NCI-H2196 (cell line): ENCODE measurements around the gene C19orf67.
A peak's percentile ranks its signal among the peaks of the same experiment; 100 is the strongest.

Experiments
- DNase-seq: peaks from one replicate; lab custom pipeline; 2025; ENCODE audit not compliant: unreplicated experiment; lab: John Stamatoyannopoulos, UW

The C19orf67 gene

DNA sequence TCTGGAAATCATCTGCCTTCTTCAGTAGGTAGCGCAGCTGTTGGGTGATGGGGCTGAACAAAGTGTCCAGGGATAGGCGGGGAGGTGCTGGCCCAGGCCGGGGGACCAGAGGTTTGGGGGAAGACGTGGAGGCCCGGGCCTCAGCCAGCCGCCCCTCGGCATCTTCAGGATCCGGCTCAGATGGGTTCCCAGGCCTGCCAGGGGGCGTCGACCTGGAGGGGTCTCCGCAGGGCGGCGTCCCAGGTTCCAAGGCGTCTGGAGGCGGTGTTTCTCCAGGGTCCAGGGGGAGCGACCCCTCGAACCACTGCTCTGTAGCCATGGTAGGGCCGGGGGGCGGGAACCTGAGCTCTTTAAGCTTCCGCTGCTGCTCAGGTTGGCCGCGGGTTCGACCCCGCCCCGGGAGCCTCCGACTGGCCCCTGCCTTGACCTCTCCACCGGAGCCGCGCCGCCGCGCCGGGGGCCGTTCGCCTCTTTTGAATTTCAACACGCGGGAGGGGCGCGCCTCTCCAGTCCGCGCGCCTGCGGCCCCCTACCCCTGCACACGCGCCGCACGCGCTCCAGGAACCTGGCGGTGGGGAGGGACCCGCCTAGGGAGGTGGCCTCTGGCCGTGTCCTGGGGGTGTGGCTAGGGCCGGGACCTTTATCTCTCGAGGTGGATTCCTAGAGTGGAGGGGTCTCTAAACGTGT lies at the start of gene C19orf67:
Gene C19orf67, minus strand, starts transcription at position 475 of the 687 bp plus-strand sequence. Its CDS starts 156 bp downstream, at position 319.
- no peak for DNase-seq

DNA sequence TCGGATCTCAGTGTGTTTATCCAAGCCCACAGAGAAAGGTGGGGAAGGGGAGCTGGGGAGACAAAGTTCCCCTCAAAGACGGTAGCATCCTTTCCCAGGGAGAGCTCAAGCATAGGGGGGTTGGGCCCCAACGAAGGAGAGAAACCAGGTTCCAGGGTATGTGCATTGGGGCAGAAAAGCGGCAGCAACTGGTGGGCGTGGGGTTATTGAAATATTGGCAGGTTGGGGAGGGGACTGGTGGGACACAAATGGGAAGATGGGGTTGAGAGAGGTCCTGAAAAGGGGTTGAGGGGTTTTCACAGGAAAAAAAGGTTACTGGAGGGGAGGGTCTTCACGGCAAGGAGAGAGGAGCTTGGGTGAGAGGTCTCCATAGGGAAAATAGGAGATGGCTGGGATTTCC lies 49.8 kb upstream of the C19orf67 start:
- no peak for DNase-seq

DNA sequence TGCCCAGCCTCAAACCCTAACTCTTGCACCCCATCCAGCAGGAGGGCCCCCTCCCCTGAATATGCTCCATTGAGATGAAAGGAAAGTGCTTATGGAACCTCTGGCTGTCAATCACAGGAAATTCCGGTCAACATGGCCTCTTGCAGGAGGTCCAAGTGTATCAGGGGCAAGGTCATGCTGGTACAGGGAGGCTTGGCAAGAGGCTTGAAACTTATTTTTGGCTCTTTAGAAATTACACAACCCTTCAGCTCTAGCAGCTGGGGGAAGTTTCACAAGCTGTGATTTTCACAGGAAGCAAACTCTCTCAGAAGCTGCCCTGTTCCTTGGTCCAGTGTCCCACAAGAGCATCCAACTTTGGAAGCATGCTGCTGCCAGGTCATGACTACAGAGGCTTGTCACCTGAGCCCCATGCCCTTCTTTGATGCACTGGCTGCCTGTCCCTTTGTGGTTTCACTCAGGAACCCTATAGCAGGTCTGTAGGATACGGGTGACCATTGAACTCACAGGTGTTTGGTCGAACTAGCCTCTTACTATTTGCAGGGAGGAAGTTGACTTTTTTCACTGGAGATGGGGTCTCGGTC lies 42.4 kb upstream of the C19orf67 start:
- DNase-seq: no peak

DNA sequence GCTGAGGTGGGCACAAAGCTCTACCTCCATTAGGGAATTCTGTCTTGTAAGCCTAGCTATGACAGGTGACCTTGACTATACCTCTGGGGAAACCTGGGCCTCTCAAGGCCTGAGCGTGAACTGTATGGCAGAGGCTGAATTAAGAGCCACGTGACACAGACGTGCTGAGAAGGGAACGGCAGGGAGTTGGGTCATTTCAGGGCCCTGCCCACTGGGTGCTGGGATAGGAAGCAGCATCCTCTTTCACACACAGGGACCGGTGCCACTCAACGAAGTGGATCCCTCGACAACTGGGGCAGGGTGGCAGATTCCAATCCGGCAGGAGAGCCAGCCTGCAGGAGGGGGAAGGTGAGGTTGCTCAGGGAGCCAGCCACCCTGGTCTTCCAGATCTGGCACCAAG lies 41.6 kb upstream of the C19orf67 start:
- no peak for DNase-seq

DNA sequence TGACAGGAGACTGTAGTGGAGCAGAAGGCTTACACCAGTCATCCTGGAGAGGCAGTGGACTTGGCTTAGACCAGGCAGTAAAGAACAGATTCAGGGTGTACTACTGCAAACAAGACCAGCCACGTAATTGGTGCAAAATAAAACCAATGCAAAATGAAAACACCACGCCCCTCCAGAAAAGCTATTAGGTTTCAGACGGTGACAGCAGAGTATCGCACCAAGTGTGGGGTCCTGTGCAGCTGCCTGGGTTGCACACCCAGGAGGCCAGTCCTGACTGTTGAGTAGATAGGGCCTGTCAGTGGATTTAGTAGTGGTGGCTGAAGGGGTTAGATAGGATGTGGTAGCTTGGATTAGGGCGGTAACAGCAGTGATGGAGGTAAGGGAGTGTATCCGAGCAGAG lies 37.3 kb upstream of the C19orf67 start:
- no peak for DNase-seq

DNA sequence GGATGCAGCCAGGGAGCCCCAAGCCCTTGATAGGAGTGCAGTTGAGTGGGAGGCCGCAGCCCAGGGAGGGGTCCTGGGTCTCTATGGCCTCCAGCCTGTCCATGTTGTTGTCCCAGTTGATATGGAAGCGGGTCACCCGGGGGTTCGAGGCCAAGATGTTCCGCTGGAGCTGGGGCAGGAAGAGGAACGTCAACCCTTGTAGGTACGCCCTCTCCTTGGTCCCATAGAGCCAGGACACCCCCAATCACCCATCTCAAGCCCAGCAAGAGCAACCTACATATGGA lies 34.9 kb upstream of the C19orf67 start:
- no peak for DNase-seq

DNA sequence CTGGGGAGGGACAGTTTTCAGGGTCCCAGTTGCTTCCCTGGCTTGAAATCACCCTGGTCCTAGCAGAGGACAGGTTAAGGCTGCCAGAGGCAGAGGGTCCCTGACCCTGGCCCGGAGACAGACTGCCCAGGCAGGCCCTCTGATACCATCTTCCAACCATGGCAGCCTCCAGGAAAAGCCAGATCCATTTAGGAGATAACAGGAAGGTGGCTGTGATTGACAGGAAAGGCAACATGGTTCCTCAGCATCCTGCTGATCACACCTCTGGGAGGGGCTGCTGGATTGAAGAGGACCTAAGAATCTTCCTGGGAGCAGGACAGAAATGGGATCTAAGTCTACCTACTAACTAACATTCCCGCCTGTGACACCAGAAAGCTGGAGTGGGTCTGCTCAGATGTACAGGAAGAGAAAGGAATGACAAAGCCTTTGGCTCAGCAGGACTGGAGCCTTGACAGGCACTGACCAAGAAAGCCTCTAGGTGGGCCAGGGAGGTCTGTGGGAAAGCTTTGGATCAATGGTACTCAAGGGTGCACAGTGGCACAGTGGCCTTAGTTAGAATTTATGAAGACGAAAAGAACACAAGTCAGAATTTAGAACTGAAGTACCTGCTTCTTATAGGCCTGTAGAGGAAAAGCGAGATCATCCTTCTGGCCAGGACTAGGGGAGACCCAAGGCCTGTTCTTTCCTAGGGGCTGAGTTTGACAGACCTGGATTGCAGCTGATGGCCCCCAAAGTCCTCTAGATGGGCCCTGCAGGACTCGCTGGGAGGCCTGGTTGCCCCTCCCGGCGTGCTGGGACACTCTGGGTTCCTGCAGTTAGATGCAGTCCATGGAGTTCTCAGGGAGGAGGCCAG lies 34.3 kb upstream of the C19orf67 start:
- no peak for DNase-seq

DNA sequence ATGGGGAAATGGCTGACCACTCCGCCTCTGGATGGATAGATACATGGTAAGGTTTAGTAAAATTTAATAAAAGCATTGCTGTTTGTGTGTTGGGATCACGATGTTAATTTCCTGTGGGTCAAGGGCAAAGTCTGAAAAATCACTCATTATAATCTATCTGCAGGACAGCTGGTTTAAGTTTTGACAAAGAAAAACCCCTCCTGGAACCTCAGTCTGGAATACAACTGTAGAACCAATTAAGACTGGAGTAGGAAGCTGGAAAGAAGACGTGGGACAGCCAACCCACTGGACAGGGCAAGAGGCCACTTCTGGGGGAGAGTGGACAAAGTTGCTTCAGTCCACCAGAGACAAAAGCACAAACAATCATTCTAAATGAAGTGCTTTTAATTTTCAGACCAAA lies 33.6 kb upstream of the C19orf67 start:
- DNase-seq: no peak

DNA sequence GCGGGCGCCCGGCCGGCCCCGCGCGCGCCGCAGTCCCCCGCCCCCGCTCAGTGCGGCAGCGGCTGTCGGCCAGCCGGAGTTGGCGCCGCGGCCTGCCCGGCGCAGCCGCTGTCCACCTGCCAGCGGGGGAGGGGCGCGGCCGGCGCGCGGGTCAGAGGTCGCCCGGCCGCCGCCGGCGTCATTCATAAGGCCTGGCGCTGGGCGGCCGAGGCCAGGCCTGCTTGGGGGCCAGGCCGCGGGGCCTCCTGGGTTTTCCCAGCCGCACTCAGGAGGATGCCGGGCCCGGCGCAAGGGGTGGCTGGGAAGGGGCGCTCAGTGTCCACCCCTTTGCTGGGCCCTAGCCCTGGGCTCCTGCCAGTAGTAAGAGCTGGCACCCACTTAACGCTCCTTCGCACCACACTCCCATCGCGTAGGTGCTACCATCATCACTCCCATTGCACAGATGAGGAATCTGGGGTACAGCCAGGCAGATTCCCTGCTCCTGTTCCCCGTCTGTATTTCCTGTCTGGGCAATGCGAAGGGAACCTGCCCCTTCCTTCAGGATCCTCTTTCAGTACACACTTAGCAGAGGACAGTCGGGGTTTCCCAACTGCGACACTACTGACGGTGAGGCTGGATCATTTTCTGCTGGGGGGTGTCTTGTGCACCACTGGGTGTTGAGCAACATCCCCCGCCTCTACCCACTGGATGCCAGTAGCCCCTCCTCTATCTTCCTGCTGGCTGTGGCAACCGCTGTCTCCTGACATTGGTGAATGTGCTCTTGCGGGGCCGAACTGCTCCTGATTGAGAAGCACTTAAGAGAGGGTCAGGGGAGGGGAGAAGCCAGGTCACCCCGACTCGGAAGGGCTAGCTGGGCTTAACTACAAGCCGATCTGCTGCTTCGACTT lies 32.8 kb upstream of the C19orf67 start:
- DNase-seq: peak; percentile 78

DNA sequence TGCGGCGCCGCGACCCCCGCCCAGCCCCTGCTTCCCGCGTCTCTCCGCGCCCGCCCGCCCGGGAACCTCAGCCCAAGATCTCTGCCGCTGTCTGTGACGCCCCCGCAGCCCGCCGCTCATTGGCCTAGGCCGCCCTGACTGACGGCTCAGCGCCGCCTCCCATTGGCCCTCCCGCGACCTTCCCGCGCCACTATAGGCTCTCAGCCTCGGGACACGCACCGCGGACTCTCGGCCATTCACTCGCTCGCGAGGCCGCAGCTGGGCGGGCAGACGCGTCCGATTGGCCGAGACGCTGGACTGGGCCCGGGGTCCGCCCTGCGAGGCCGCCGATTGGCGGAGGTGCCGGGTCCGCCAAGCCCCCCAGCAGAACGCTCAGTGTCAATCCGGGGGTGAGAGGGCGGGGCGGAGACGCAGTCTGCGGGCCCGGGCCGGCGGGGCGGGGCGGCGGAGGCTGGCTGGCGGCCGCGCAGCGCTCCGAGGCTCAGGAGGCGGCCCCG lies 32.1 kb upstream of the C19orf67 start, which contains the start of gene PRKACA:
Gene PRKACA, minus strand, starts transcription at position 95 of the 497 bp plus-strand sequence. CDS start 215 bp downstream, outside the sequence.
- peak; percentile 98 for DNase-seq

DNA sequence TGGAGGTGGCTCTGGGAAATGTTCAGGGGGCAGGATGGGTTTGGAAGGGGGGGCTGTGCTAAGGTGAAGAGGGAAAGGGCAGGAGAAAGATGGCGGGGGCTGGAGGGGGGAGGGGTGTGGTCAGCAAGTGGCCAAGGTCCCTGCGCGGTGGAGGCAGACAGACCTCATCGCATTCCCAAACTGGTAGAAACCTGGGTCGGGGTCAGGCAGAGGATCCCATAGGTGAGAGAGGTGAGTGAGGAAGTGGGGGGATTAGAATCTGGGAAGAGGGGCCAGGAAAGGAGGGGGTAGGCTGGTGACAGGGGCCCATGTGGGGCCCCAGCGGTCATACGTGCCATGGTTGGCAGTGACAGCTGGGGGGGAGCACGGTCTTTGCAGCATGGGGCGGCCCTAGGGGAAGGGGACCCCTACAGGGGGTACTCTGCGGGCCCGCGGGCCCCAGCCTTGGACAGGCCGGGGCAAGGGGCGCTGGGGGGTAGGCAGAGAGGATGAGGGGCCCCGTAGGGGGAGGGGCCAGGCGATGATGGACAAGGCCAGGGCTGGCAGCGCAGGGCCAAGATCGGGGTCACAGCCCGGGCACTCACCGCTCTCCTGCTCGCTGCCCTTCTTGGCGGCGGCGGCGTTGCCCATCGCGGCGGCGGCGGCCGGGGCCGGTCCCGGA lies 31.5 kb upstream of the C19orf67 start:
- DNase-seq: no peak

DNA sequence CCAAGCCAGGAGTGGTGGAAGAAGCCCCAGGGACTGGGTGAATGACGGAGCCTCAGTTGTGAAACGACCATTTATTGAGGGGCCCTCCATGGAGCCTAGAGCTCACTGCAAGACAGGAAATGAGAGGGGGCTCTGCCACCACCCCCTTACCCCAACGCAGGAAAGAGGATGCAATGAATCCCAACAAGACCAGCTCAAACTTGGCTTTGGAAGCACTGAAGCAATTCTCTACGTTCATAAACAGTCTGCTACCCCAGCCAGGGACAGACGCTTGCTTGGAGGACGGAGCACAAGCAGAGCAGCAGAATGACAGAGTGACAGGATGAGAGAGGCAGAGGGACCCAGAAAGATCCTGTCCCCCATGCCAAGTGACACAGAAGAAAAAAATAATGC lies 30.9 kb upstream of the C19orf67 start:
- no peak for DNase-seq

DNA sequence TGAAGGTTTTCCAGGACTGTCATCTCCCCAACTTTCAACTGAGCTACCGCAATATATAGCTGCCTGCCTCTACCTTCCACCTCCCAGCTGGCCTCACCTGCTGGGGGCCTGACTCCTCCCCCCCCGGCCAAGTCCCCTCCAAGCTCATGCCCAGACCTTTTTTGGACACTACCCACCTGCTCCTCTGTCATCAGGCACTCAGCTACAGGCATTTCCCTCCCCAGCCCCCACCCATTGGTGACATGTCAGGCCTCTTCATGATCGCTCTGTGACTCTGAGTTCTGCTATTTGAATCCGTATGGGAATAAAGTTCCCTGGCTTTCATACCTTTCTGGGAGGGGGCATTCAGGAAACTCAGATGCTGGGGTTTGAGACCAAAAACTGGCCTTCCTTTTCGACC lies 30.2 kb upstream of the C19orf67 start:
- no peak for DNase-seq

DNA sequence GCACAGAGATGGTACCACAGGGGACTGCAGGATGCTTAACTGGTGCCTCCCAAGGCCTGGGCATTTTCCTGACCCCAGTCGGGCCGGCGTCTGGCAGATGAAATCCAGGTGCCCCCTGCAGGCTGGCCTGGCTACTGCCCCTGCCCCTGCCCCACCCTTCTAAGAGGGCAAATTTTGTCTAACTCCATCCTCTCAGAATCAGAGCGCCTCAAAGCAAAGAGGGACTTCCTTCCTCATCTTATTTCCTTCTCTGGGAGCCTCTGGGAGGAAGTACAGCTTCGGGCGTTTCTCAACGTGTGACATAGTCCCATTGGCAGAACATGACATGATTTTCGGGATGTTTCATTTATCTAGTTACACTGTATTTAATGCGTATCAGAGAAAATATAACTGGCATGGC lies 29.3 kb upstream of the C19orf67 start:
- DNase-seq: no peak

DNA sequence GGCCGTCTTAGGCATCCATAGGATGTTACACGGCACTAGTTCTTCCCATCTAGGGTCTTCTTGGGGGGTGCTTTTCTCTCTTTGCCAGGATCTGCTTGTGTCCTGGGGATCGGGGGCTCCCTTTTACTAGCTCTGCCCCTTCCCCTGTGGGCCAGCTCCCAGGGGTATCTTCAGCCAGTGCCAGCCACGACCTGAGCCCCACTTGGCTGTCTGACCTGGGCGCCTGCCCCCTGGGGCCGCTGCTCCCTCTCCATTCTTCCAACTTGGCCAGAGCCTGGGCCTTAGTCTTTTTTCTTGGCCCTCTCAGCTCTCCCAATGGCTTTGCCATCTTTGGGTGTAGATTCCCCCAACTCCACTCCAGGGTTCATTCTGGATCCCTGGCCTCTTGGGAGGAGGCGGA lies 28.9 kb upstream of the C19orf67 start:
- no peak for DNase-seq

DNA sequence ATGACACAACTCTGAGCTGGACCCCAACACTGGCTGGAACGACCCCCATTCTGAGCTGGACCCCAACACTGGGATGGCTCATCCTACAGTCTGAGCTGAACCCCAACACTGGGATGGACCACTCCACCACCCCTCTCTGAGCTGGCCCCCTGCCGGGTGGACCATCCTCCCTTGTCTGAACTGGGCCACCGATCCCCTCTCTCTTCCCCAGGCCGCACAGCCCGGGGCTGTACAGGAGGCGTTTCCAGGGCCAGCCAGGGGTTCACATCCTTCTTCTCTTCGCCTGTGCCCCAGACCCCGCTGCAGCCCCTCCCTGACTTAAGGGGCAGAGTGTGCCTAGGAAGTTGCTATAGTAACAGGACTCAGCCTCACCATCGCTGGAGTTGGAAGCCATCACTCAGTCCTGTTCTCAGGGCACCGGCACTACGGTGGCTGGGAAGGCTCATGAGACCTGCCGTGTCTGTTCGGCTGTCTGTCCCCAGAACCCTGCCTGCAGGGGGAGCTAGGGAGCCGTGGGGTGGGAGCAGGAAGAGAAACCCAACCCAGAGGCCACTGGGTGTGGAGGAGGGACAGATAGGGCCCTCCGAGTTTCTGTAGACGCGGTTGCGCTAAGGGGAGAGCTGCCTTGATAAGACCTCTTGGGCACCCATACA lies 28.3 kb upstream of the C19orf67 start:
- no peak for DNase-seq

DNA sequence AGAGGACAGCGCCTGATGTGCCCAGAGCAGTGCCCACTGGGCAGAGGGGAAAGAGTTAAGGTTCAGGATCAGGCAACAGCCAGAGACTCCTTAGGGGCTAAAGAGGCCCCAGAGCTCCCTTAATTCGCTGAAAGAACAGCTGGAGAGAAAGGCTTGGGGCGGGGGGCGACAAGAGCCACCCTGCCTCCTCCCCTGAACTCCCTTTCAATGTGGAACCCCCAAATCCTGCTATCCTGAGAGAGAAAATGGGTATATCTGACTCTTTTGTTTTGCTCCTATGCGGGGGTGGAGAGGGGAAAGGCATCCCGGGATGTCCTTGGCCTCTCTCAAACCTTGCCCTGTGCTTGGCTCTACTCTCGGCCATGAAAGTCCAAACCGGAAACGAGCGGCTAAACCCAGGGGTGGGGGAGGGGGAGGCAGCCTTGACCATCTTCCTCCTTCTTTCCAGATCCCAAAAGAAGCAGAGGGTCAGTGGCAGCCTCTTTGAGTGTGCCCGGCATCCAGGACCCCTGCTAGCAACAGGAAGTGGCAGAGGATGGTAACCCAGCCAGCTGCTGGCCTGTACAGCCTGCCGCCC lies 27.3 kb upstream of the C19orf67 start:
- DNase-seq: no peak

DNA sequence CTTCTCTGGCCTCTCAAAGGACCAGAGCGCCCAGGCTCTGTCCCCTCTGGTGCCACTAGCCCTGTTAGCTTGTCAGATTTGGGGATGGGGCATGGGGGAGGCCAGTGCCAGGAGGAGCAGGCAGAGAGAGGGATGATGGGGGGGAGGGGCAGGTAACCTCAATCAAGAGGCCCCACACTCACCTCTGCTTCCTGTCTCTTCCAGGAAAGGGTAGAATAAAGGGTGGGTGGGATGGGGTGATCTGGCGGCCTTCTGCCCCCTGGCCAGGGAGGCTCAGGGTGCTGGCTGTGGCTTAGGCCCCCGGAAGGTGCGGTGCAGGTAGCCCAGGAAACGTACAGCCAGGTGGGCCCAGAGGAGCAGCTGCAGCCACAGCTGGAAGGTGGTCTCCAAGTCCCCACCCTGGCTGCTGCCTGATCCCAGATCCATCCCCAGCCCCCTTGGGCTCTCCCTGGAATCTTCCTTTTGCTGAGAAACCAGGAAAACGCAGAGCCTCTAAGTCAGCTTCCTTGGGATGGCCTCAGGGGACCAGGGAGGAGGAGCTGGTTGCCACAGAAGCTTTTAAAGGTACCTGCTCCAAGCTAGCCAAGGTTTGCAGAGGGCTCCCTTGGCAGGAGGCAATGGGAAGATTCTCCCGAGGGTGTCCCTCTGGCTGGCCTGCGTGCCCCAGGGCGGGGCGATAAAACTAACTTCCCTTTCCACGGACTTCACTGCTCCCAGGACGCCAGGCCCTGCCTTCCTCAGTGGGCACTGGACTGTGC lies 26.6 kb upstream of the C19orf67 start:
- DNase-seq: no peak

DNA sequence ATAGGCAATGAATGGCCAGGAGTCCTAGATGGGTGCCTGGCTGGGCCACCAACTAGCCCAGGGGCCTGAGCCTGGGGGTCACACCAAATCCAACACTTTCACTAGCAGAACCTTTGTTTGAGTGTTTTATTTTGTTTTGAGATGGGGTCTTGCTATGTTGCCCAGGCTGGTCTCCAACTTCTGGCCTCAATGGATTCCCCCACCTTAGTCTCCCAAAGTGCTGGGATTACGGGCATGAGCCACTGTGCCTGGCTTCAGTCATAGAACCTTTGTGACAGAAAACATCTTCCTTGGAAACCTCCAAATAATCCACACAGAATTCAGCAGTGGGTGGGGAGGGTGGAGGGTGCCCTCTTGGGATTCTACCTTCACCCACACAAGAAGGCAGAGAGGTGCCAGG lies 25.9 kb upstream of the C19orf67 start:
- no peak for DNase-seq
